ENCODE data around the gene STAT4.
A peak's percentile ranks its signal among the peaks of the same experiment; 100 is the strongest.

The STAT4 gene

GRCh38 chr2:191103774-191104173, 47.0 kb downstream of the STAT4 start:
- ATAC-seq (peak; percentile 87), DNase-seq (ENCODE audit: low spot score in 2 of 2) (no peak)
- peaks cover 43% of the 10 kb centered on the region for H3K4me1 Mint-ChIP-seq
- no peaks in the 10 kb centered on the region for H3K36me3 Mint-ChIP-seq
- peak overlapping the region; percentile 27 for H3K27ac Mint-ChIP-seq
- H3K4me3 Mint-ChIP-seq, result no peak overlapping the region
- no peaks in the 10 kb centered on the region for H3K9me3 Mint-ChIP-seq

GRCh38 chr2:191100216-191100615, 50.6 kb downstream of the STAT4 start:
- DNase-seq (ENCODE audit: low spot score in 2 of 2) (no peak), ATAC-seq (no peak)
- no peak overlapping the region for H3K27ac Mint-ChIP-seq
- no peaks in the 10 kb centered on the region for H3K9me3 Mint-ChIP-seq
- peaks cover 45% of the 10 kb centered on the region for H3K4me1 Mint-ChIP-seq
- peaks cover 6% of the 10 kb centered on the region for H3K36me3 Mint-ChIP-seq
- H3K4me3 Mint-ChIP-seq, result no peak overlapping the region

DNA sequence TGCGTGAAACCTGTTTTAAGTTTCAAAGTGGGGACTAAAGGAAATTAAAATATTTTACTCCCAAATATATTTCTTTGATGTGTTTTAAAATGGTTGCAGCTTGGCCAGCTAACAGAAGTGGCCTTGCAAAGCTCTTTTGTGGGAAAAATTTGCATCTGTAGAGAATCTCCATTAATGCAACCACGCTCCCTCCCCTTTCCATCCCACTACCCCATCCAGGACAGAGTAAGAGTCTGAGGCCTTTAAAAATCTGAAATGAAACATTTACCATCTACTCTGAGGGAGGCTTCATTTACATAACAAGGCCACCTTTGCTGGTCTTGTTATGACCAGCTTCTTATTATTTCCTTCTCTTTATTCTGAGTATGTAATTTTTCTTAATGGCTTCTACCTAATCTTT, 63.5 kb downstream of the STAT4 start:
- Mint-ChIP-seq H3K9me3 (no peaks in the 10 kb centered on the region), H3K36me3 (peaks cover 17% of the 10 kb centered on the region), H3K4me1 (peaks cover 31% of the 10 kb centered on the region), H3K4me3 (no peak overlapping the region), H3K27ac (no peak overlapping the region)
- ATAC-seq (no peak), DNase-seq (ENCODE audit: low spot score in 2 of 2) (no peak)

- ATAC-seq (no peak), DNase-seq (ENCODE audit: low spot score in 2 of 2) (no peak)
- peak overlapping the region; percentile 41 for H3K27ac Mint-ChIP-seq
- H3K4me3 Mint-ChIP-seq, result no peak overlapping the region
- peaks cover 31% of the 10 kb centered on the region for H3K4me1 Mint-ChIP-seq
- H3K9me3 Mint-ChIP-seq, result no peaks in the 10 kb centered on the region
- peaks cover 23% of the 10 kb centered on the region for H3K36me3 Mint-ChIP-seq
Measured at GRCh38 chr2:191086706-191087105, 64.1 kb downstream of the STAT4 start.

DNA sequence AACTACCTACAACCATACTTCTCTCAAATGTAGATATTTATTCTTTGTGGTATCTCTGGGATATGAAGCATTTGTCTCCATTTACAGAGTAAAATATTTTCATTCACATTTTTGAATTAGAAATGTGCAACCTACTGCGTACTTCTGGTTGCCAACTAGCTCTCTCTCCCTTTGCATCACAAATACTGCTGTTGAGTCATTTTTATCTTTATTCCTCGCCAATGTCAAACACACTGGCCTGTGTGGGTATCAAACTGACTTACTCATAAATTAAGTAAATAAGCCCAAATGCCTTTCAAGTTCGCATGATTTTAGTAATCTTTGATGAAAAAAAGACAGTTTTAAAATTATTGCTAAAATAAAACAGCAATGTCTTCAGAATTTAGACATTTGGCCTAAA, 67.3 kb downstream of the STAT4 start:
- H3K36me3 Mint-ChIP-seq, result peaks cover 34% of the 10 kb centered on the region
- peaks cover 21% of the 10 kb centered on the region for H3K4me1 Mint-ChIP-seq
- H3K27ac Mint-ChIP-seq, result no peak overlapping the region
- no peaks in the 10 kb centered on the region for H3K9me3 Mint-ChIP-seq
- no peak for DNase-seq (ENCODE audit: low spot score in 2 of 2)
- no peak for ATAC-seq
- H3K4me3 Mint-ChIP-seq, result no peak overlapping the region

DNA sequence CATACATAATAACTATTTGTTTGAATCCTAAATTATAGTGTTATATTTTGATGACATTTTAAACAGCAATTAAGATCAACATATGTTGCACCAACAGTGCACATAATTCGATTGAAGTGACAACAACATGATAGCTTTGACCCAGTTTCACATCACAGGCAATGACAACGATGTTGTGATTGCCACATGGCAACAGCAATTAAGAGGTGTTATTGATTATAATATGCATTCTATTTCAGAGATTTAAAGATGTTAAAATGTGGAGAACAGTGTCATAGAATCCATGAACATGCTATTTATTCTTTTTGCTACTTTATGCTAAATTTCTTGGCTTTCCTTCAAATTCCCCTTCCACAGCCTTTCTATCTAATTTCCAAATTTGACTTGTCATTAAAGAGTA, 68.5 kb downstream of the STAT4 start:
- DNase-seq (ENCODE audit: low spot score in 2 of 2) (no peak), ATAC-seq (no peak)
- no peak overlapping the region for H3K4me3 Mint-ChIP-seq
- no peaks in the 10 kb centered on the region for H3K9me3 Mint-ChIP-seq
- H3K4me1 Mint-ChIP-seq, result peaks cover 16% of the 10 kb centered on the region
- peak overlapping the region; percentile 18 for H3K27ac Mint-ChIP-seq
- H3K36me3 Mint-ChIP-seq, result peaks cover 40% of the 10 kb centered on the region

DNA sequence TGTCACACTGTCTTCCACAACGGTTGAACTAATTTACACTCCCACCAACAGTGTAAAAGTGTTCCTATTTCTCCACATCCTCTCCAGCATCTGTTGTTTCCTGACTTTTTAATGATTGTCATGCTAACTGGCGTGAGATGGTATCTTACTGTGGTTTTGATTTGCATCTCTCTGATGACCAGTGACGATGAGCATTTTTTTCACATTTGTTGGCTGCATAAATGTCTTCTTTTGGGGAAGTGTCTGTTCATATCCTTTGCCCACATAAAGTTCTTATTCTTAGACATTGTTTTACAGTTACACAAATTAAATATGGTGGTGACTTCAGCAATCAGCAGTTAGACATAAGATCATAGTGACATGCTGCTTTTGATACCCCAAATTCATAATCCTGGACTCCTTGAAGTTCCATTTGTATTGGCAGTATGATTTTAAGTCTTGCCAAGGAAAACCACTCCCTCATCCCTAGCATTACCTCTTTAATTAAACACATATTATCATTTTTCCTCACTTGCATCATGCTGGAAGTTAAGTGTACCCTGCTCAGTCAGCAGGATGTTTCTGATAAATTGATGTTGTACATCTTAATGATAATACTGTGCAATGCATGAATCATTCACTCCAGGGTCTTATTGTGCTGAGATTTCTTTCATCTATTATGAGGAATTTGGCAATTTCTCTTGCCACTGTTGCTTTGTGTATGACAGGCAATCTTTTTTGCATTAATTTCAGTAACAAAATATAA, 69.2 kb downstream of the STAT4 start:
- DNase-seq (ENCODE audit: low spot score in 2 of 2) (no peak), ATAC-seq (no peak)
- Mint-ChIP-seq H3K4me1 (peaks cover 14% of the 10 kb centered on the region), H3K9me3 (no peaks in the 10 kb centered on the region), H3K4me3 (no peak overlapping the region), H3K36me3 (peaks cover 46% of the 10 kb centered on the region), H3K27ac (no peak overlapping the region)

- Mint-ChIP-seq H3K4me1 (peaks cover 14% of the 10 kb centered on the region), H3K4me3 (peak overlapping the region; percentile 40)
Measured at GRCh38 chr2:191078165-191078867, 72.5 kb downstream of the STAT4 start.

DNA sequence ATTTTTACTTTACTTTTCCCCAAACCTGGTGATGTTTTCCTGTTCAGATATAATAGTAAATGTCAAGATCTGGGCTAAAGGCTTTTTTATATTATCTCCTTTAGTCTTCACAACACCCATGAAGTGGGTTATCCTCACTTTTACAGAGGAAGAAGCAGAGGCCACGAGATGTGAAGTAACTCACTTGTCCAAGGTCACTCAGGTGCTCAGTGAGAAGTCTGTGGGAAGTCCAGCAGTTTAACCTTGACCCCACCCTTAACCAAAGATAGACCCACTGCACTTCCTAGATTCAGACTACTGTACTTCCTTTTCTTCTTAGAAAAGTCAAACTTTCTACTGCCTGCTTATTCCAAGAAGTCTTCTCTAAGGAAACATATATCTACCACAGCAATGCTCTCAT, 80.5 kb downstream of the STAT4 start:
- ATAC-seq, result no peak
- peaks cover 74% of the 10 kb centered on the region for H3K36me3 Mint-ChIP-seq

More at GRCh38 chr2:191078165-191078867, 72.5 kb downstream of the STAT4 start:
- peak overlapping the region; percentile 72 for H3K27ac Mint-ChIP-seq
- H3K9me3 Mint-ChIP-seq, result no peaks in the 10 kb centered on the region
- no peak for DNase-seq (ENCODE audit: low spot score in 2 of 2)
- H3K36me3 Mint-ChIP-seq, result peaks cover 69% of the 10 kb centered on the region
- peak; percentile 84 for ATAC-seq

GRCh38 chr2:191069606-191070005, 81.2 kb downstream of the STAT4 start:
- no peak for ATAC-seq
- H3K4me1 Mint-ChIP-seq, result peaks cover 52% of the 10 kb centered on the region
- no peaks in the 10 kb centered on the region for H3K9me3 Mint-ChIP-seq
- H3K4me3 Mint-ChIP-seq, result peak overlapping the region; percentile 15
- peak overlapping the region; percentile 80 for H3K27ac Mint-ChIP-seq
- DNase-seq (ENCODE audit: low spot score in 2 of 2), result no peak
- H3K36me3 Mint-ChIP-seq, result peaks cover 70% of the 10 kb centered on the region

More for the DNA sequence above, 80.5 kb downstream of the STAT4 start:
- Mint-ChIP-seq H3K4me3 (peak overlapping the region; percentile 15), H3K4me1 (peaks cover 50% of the 10 kb centered on the region), H3K9me3 (no peaks in the 10 kb centered on the region), H3K27ac (peak overlapping the region; percentile 80)
- no peak for DNase-seq (ENCODE audit: low spot score in 2 of 2)

DNA sequence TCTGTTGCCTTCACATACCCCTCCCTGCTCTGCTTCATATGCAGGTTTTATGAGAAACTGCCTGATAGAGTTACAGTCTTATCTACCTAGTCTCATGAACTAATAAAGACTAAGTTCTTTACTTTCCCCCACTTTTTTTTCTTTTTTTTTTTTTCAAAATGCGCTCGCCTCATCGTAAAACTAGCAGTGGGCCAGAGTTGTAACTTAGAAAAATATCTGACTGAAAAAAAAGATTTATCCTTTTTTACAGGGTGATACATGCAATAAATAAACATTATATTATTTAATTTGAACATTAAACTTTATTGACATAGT, 83.9 kb downstream of the STAT4 start:
- H3K4me1 Mint-ChIP-seq, result peaks cover 75% of the 10 kb centered on the region
- H3K27ac Mint-ChIP-seq, result peak overlapping the region; percentile 90
- DNase-seq (ENCODE audit: low spot score in 2 of 2) (no peak), ATAC-seq (no peak)
- peaks cover 71% of the 10 kb centered on the region for H3K36me3 Mint-ChIP-seq
- H3K4me3 Mint-ChIP-seq, result peak overlapping the region; percentile 75
- H3K9me3 Mint-ChIP-seq, result peaks cover 2% of the 10 kb centered on the region

DNA sequence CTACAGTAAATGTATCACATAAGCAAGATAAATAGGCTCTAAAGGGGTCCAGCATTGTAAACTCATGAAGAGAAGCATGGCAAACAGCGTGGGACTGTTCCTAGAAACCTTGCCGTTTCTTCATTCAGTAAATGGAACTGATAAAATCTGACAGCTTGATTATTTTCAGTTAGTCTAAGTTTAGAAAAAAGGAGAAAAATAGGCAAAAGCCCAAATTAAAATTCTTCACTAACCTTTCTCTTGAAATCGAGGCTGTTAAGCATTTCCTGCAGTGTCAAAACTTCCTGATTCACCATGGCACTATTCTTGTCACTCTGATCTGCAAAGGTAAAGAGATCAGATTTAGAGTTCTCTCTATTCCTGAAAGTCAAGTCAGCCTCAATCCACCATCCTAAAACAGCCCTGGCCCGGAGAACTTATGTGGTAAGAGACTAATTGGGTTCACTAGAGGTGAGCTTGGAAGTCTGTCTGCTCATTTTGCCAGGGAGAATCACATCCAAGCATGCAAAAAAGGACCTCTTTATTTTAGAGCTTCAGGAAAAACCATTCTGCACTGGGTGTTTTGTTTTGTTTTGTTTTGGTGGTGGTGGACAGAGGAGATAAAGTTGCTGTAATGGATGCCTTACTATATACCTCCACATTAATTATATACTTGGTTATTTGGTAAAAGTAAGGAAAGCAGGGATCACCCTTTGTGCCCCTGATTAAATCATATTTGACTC, 84.4 kb downstream of the STAT4 start:
- Mint-ChIP-seq H3K4me3 (peak overlapping the region; percentile 75), H3K9me3 (peaks cover 2% of the 10 kb centered on the region), H3K36me3 (peaks cover 71% of the 10 kb centered on the region), H3K4me1 (peaks cover 75% of the 10 kb centered on the region), H3K27ac (peak overlapping the region; percentile 90)
- ATAC-seq (peak; percentile 70), DNase-seq (ENCODE audit: low spot score in 2 of 2) (no peak)

DNA sequence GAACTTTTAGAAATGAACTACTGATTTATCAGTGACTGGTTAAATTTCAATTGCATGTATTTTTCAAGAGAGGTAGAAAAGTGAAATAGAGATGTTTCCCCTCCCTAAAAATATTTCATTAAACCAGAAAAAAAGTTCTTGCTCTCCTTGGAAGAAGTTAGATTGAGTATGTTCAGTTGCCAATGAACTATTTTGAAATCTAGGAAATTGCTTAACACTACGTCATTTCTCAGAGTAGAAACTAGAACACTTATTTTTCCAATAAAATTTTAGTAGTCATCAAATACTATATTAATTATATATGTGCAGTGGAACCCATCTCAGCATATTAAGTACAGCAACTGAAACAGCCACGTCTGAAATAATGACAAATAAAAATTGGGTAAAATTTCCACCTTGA, 85.0 kb downstream of the STAT4 start:
- Mint-ChIP-seq H3K27ac (peak overlapping the region; percentile 90), H3K36me3 (peaks cover 71% of the 10 kb centered on the region), H3K9me3 (peaks cover 2% of the 10 kb centered on the region), H3K4me3 (peak overlapping the region; percentile 75), H3K4me1 (peaks cover 74% of the 10 kb centered on the region)
- DNase-seq (ENCODE audit: low spot score in 2 of 2) (no peak), ATAC-seq (no peak)

- Mint-ChIP-seq H3K27ac (peak overlapping the region; percentile 90), H3K4me1 (peaks cover 67% of the 10 kb centered on the region), H3K9me3 (peaks cover 2% of the 10 kb centered on the region), H3K4me3 (peak overlapping the region; percentile 75), H3K36me3 (peaks cover 70% of the 10 kb centered on the region)
- ATAC-seq (peak; percentile 78), DNase-seq (ENCODE audit: low spot score in 2 of 2) (no peak)
Measured at GRCh38 chr2:191064590-191064989, 86.2 kb downstream of the STAT4 start.

- H3K27ac Mint-ChIP-seq, result peak overlapping the region; percentile 33
- H3K4me1 Mint-ChIP-seq, result peaks cover 67% of the 10 kb centered on the region
- H3K9me3 Mint-ChIP-seq, result peaks cover 2% of the 10 kb centered on the region
- H3K4me3 Mint-ChIP-seq, result peak overlapping the region; percentile 75
- ATAC-seq (no peak), DNase-seq (ENCODE audit: low spot score in 2 of 2) (no peak)
- H3K36me3 Mint-ChIP-seq, result peaks cover 67% of the 10 kb centered on the region
Measured at GRCh38 chr2:191063584-191063983, 87.2 kb downstream of the STAT4 start.

Data from stimulated activated effector memory CD8-positive, alpha-beta T cell treated with anti-CD3 and anti-CD28 coated beads, Interleukin-12 subunit alpha, Interleukin-12 subunit beta, amount 100 ng/mL, for 72 hours (primary cell).